Kidney (tissue), 14 donors: Measurements from ENCODE around the gene PLA1A. TPM values are rescaled to one million over a fixed set of nuclear protein-coding genes. Genes with fewer than 3 reads are reported as not detected.

Source experiments
- DNase-seq, 5 donors: peaks; one replicate each; pipeline ENCODE4 v3.0.0-alpha.2; 2013 to 2020
- FAIRE-seq: peaks from 2 replicates; lab custom pipeline; 2012; peaks lifted over from hg19 to GRCh38; lab: Jason Lieb, UNC
- H3K27ac ChIP-seq, 2 donors: one replicate each; pipeline ENCODE4 v1.7.0; 2013; ENCODE audit warnings: low read depth in 2 of 2, low read length in 2 of 2, inconsistent platforms in 1 of 2
- H3K27me3 ChIP-seq: one replicate; pipeline ENCODE4 v1.7.1; 2013; ENCODE audit warnings: low read length, inconsistent platforms; ENCODE audit not compliant: control insufficient read depth, insufficient read depth
- H3K36me3 ChIP-seq, 3 donors: one replicate each; pipeline versions ENCODE4 v1.7.0 to v1.7.1; 2013; ENCODE audit warnings: low read length in 3 of 3, control low read depth in 1 of 3, inconsistent platforms in 1 of 3; ENCODE audit not compliant: insufficient read depth in 3 of 3, control insufficient read depth in 2 of 3
- H3K4me1 ChIP-seq, 3 donors: one replicate each; pipeline versions ENCODE4 v1.7.0 to v1.7.1; 2013; ENCODE audit warnings: low read length in 3 of 3, inconsistent platforms in 1 of 3, low read depth in 1 of 3; ENCODE audit not compliant: control insufficient read depth in 2 of 3, insufficient read depth in 2 of 3
- H3K4me3 ChIP-seq, 3 donors: one replicate each; pipeline versions ENCODE4 v1.7.0 to v1.8.1; 2013; ENCODE audit warnings: low read length in 3 of 3, control low read depth in 1 of 3, inconsistent platforms in 1 of 3
- H3K9ac ChIP-seq, 3 donors: one replicate each; pipeline versions ENCODE4 v1.7.0 to v1.7.1; 2013; ENCODE audit warnings: low read length in 3 of 3, control low read depth in 1 of 3, inconsistent platforms in 1 of 3
- H3K9me3 ChIP-seq, 3 donors: one replicate each; pipeline versions ENCODE4 v1.7.0 to v1.7.1; 2013; ENCODE audit warnings: low read length in 3 of 3, control low read depth in 1 of 3, inconsistent platforms in 1 of 3; ENCODE audit not compliant: control insufficient read depth in 2 of 3, insufficient read depth in 1 of 3
- intact Hi-C: fragments of 100-400 bp; cut with DNase I; formaldehyde crosslinking; loops from one replicate; pipeline ENCODE4 v1.11.1; 2022
- polyA plus RNA-seq: library from polyadenylated mRNA; stranded (reverse); fragments of 350-450 nt; fragmentation: Illumina TruSeq; extraction: RNeasy Lipid Tissue Mini Kit (QIAGEN cat#74804); gene quantifications from one replicate; pipeline ENCODE4 v1.2.3, GENCODE V29; 2014; ENCODE audit warnings: low read depth, low replicate concordance; ENCODE audit not compliant: insufficient read depth
- total RNA-seq: library from RNA; stranded (reverse); fragmentation: NEBNext Ultra II Directional; extraction: Animal tissue kit (Norgen Biotek cat#: 25700); gene quantifications from one replicate; pipeline ENCODE4 v1.2.1, GENCODE V29; 2021
- TF ChIP-seq, protein P1 (sequence below): IDR thresholded peaks from 3 replicates; pipeline ENCODE4 v1.5.1; 2012; ENCODE audit warnings: mild to moderate bottlenecking, moderate library complexity, borderline replicate concordance; ENCODE audit not compliant: insufficient read depth; ENCODE audit errors: extremely low read depth
- donor health status: control.
- donor health status: control.
- donor health status: control.
- donor health status: control.
- donor health status: control.
- donor health status: DM: yes; HTN: yes; CAD: no.
- donor health status: Normal renal cell carcinoma (clear cell type).

Gene PLA1A
- total and polyA plus RNA-seq, 2 donors from 2014 or later = 6.7 to 10.1 TPM

DNA sequence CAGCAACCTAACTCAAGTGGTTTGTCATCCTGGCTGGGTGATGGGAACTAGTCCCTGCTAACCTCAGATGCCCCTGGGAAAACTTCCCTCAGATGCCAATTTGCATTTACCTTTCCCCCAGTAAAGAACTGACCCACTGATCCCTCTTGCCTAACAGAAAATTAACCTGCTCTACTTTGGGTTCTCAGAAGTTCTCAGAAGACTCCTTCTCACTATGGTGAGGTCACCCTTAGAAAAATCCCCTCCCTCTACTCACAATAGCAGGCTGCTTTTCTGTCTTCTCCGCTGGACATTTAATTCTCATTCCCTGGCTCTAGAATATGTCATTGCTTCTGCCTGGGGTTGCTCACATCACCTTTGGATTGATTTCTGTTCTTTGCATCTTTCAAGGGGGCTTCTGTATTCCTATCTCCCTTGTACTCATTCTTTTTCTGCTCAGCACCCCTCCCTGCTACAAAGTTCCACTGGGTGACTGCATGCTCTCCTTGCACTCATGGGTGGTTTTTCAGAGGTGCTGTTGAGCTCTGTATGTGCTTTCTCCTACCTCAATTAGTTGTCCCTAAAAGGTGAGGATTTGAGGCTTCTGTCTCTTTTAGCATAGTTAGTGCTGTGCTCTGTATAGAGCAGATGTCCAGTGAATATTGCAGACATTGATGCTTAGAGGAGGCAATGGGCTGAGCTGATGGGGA lies 869 bp downstream of the PLA1A start:
- Histone ChIP-seq H3K9me3 (no peaks in the 10 kb centered on the region), H3K36me3 (no peaks in the 10 kb centered on the region), H3K9ac (peak overlapping the region in 1 of 3 donors; percentile 7), H3K4me1 (peaks cover 0 to 23% (median 16%) of the 10 kb centered on the region in 3 donors), H3K4me3 (peak overlapping the region in 2 of 3 donors; percentile 4 to 26), H3K27me3 (no peaks in the 10 kb centered on the region), H3K27ac (no peak overlapping the region)
- FAIRE-seq (no peak), DNase-seq (no peak)
- TF ChIP-seq, protein P1, sequence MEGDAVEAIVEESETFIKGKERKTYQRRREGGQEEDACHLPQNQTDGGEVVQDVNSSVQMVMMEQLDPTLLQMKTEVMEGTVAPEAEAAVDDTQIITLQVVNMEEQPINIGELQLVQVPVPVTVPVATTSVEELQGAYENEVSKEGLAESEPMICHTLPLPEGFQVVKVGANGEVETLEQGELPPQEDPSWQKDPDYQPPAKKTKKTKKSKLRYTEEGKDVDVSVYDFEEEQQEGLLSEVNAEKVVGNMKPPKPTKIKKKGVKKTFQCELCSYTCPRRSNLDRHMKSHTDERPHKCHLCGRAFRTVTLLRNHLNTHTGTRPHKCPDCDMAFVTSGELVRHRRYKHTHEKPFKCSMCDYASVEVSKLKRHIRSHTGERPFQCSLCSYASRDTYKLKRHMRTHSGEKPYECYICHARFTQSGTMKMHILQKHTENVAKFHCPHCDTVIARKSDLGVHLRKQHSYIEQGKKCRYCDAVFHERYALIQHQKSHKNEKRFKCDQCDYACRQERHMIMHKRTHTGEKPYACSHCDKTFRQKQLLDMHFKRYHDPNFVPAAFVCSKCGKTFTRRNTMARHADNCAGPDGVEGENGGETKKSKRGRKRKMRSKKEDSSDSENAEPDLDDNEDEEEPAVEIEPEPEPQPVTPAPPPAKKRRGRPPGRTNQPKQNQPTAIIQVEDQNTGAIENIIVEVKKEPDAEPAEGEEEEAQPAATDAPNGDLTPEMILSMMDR = no peak
- intact Hi-C loops = no loop called here

DNA sequence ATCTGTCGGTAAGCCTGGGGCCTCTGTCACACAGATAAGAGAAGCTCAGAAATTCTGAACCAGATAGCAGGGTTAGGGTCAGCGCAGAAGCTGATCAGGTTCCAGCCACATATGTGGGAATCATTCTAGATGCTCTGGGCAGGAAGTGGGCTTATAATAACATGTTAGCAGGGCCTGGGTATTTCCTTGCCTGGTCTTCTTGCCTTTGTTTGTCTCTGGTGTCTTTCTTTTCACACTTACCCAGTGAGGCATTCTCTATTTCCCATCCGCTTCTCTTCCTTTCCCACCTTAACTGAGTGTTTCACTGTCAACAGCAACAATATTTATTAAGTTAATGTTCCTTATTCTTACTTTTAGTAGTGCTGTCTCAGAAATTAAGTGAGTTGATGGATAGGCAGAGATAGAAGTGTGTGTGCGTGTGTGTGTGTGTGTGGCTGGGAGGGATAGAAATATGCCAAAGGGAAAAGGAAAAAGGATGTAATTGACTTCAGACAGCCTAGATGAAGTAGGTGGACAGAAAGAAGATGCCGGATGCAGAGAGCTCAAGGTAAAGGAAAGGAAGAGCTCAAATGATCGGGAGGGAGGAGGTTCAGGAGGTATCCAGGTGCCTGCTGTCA lies 2.0 kb downstream of the PLA1A start:
- Histone ChIP-seq H3K4me3 (no peak overlapping the region), H3K9me3 (no peaks in the 10 kb centered on the region), H3K9ac (no peak overlapping the region), H3K27ac (no peak overlapping the region), H3K4me1 (peaks cover 0 to 23% (median 16%) of the 10 kb centered on the region in 3 donors), H3K36me3 (no peaks in the 10 kb centered on the region), H3K27me3 (no peaks in the 10 kb centered on the region)
- FAIRE-seq = no peak
- no peak for DNase-seq
- TF ChIP-seq, protein P1 = no peak
- intact Hi-C loops = no loop called here

DNA sequence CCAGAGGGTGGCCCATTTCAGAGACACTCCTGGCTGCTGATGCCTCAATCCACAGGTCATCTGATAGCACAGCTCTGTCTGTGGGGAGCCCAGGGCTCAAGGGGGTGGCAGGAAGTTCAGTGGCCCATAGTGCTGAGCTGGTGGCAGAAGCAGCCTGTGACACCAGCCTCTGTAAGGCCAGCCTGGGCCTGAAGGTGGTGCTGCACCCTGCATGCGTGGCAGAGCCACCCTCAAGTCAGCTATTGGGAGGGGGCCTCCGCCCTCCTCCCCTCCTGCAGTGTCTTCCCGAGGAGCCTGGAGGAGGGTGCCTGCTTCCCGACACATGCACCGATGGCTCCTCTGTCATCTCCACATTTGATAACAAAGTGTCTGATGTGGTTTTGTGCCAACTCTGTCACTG lies 3.0 kb downstream of the PLA1A start:
- Histone ChIP-seq H3K36me3 (no peaks in the 10 kb centered on the region), H3K27ac (no peak overlapping the region), H3K4me1 (peaks cover 0 to 23% (median 16%) of the 10 kb centered on the region in 3 donors), H3K27me3 (no peaks in the 10 kb centered on the region), H3K9ac (no peak overlapping the region), H3K9me3 (no peaks in the 10 kb centered on the region), H3K4me3 (no peak overlapping the region)
- no peak for DNase-seq
- intact Hi-C loops = no loop called here
- no peak for FAIRE-seq
- TF ChIP-seq, protein P1 = no peak
